Left ventricle myocardium inferior (tissue), 1 donor: Measurements from ENCODE around the gene NPTX1. TPM values are rescaled to one million over a fixed set of nuclear protein-coding genes. Genes with fewer than 3 reads are reported as not detected.

ENCODE experiments used
- DNase-seq: peaks from one replicate; pipeline ENCODE4 v3.0.0-alpha.2; 2020
- H3K27ac ChIP-seq: fragments of 200-600 bp; replicated peaks from 2 replicates; pipeline ENCODE4 v1.8.0; 2021
- H3K27me3 ChIP-seq: fragments of 200-600 bp; 2 replicates; pipeline ENCODE4 v1.8.0; 2021; ENCODE audit warnings: low read depth
- H3K36me3 ChIP-seq: fragments of 200-600 bp; 2 replicates; pipeline ENCODE4 v1.8.0; 2021
- H3K4me1 ChIP-seq: fragments of 200-600 bp; 2 replicates; pipeline ENCODE4 v1.8.0; 2021
- H3K4me3 ChIP-seq: fragments of 200-600 bp; 2 replicates; pipeline ENCODE4 v1.8.0; 2021; ENCODE audit warnings: mild to moderate bottlenecking, moderate library complexity
- H3K9me3 ChIP-seq: fragments of 200-600 bp; replicated peaks from 2 replicates; pipeline ENCODE4 v1.8.0; 2021
- CTCF ChIP-seq: fragments of 200-600 bp; IDR thresholded peaks from 2 replicates; pipeline ENCODE4 v1.8.0; 2021; ENCODE audit warnings: antibody characterized with exemption, mild to moderate bottlenecking, borderline replicate concordance
- intact Hi-C: fragments of 100-400 bp; cut with micrococcal nuclease; formaldehyde crosslinking; loops from one replicate; pipeline ENCODE4 v1.11.0; 2022
- total RNA-seq: library from RNA; stranded (reverse); fragmentation: NEBNext Ultra II Directional; extraction: Animal tissue kit (Norgen Biotek cat#: 25700); gene quantifications from one replicate; pipeline ENCODE4 v1.2.1, GENCODE V29; 2021
- donor health status: DM: no; HTN: yes; CAD: no; lungs with severe emphysema.

The NPTX1 gene
- total RNA-seq, 1 donor from 2014 or later, result not detected

DNA sequence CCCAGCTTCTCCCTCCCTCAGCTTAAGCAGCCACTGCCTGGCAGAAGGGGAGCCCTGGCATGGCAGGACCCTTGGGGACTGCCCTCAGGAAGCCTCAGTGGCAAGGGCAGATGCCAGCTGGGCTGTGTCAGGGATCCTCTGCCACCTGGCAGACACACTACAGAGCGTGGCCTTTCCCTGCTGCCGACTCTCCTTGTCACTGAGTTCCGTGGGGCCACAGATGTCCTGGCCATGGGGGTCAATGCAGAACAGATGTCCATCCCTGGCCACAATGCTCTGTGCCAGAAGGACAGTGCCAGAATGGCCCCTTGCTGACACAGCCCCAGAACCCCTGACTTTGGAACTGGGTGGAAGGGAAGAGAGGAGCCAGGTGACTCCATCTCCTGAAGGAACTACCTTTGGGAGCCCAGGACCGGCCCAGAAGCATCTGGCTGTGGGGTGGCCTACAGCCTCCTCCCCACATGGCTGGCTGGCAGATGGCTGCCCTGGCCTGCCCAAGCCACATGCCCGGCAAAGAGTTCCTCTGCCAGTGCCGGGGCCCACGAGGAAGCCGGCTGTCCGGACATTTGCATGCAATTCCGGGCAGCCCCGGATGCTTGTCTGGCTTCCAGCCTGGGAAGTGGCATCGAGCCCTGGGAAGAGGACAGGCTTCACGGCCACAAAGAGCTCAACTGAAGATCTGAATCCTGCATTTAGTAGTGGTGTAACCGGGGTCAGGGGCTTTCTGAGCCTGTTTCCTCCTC is 24.1 kb downstream of the NPTX1 start:
- no peak overlapping the region for H3K27ac ChIP-seq
- H3K36me3 ChIP-seq, result no peaks in the 10 kb centered on the region
- peaks cover 36% of the 10 kb centered on the region for H3K4me1 ChIP-seq
- H3K27me3 ChIP-seq, result no peaks in the 10 kb centered on the region
- no peaks in the 10 kb centered on the region for H3K9me3 ChIP-seq
- no peak for TF ChIP-seq CTCF
- DNase-seq, result no peak
- H3K4me3 ChIP-seq, result no peak overlapping the region
- intact Hi-C loops, result no loop called here

GRCh38 chr17:80451104-80451775 is 25.2 kb downstream of the NPTX1 start:
- no peaks in the 10 kb centered on the region for H3K36me3 ChIP-seq
- H3K4me1 ChIP-seq, result peaks cover 25% of the 10 kb centered on the region
- no peaks in the 10 kb centered on the region for H3K27me3 ChIP-seq
- TF ChIP-seq CTCF, result no peak
- no peaks in the 10 kb centered on the region for H3K9me3 ChIP-seq
- DNase-seq, result no peak
- no peak overlapping the region for H3K4me3 ChIP-seq
- no peak overlapping the region for H3K27ac ChIP-seq
- intact Hi-C loops, result no loop called here

DNA sequence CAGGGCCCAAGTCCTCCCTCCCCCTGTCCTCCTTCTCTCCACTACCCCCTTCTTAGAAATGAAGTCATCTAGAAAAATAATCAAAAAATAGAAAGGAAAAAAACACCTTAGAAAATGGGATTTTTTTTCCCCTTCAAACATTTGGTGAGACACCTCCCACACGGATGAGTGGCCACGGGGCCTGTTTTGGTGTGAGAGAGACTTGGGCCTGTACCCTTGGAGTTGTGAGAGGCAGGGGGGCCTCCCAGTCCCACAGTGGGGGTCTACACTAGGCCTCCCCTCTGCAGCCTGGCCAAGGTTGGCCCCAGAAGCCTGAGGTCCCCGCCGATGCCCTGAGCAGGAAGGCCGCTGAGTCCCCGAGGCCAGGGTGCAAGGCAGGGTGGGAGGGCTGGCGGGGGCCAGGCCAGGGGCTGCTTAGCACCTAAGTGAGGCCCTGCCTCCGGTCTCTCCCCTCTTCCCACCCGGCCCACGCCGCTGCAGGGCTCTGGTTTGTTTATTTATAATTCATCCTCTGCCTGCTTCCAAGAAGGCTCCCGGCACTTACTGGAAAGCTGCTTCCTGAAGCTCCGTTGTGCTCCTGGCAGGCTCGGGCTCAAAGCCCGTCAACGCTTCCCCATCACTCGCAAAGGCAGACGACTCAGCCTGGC is 26.4 kb downstream of the NPTX1 start:
- DNase-seq, result no peak
- Histone ChIP-seq H3K27me3 (no peaks in the 10 kb centered on the region), H3K27ac (no peak overlapping the region), H3K36me3 (no peaks in the 10 kb centered on the region), H3K4me1 (peaks cover 13% of the 10 kb centered on the region), H3K4me3 (no peak overlapping the region), H3K9me3 (no peaks in the 10 kb centered on the region)
- no peak for TF ChIP-seq CTCF
- intact Hi-C loops, result no loop called here

DNA sequence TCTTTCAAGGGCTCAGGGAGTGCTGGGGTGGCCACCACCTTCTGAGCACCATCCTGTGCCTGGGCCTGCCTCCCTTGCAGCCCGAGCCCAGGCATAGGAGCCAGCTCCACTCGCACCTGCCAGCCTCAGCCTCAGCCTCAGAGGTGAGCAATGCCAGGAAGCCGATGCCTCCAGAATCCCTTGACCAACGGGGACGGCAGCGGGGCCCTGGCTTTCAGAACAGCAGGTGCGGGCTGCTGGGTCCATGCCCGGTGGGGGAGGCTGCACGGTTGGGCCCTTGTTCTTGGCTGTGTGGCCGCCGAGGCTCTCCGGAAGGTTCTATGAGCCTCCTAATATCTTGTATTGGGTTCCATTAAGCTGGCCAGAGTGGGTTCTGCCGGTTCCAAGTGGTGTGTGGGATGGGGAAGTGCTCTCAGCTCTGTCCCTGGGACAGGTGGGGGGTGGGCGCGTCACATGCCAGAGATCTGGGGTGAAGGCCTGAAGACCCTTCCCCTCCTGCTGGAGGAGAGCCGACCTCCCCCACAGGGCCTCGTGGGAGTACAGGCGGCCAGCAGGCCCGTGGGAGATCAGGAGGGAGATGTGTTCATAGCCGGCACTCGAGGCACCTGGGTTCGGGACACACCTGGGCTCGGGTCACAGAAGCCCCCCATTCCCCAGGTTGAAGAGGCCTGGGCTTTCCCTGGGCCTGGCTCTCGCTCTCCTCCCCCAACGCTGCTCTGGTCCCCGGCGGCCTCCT is 27.0 kb downstream of the NPTX1 start:
- DNase-seq, result no peak
- no peak for TF ChIP-seq CTCF
- Histone ChIP-seq H3K9me3 (no peaks in the 10 kb centered on the region), H3K27ac (no peak overlapping the region), H3K4me3 (no peak overlapping the region), H3K4me1 (peaks cover 9% of the 10 kb centered on the region), H3K27me3 (no peaks in the 10 kb centered on the region), H3K36me3 (no peaks in the 10 kb centered on the region)
- intact Hi-C loops, result no loop called here

DNA sequence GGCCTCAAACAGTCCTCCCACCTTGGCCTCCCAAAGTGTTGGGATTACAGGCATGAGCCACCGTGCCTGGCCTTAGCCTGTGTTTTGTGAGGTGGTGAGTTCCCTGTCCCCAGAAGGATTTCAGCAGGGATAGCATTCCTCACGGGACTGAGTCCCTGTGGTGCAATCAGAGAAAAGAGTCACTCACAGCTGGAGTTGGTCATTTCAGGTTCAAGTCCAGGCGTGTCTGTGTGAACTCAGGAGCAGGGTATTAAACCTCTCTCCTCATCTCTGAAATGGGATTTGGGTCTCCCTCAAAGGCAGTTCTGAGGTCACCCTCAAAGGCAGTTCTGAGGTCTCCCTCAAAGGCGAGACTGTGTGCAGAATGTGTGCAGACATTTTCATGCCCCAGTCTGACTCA is 28.6 kb downstream of the NPTX1 start:
- intact Hi-C loops, result no loop called here
- Histone ChIP-seq H3K4me3 (no peak overlapping the region), H3K4me1 (no peaks in the 10 kb centered on the region), H3K27ac (no peak overlapping the region), H3K27me3 (no peaks in the 10 kb centered on the region), H3K36me3 (no peaks in the 10 kb centered on the region), H3K9me3 (no peaks in the 10 kb centered on the region)
- TF ChIP-seq CTCF, result no peak
- DNase-seq, result no peak
